NCI-H1105 (cell line): ENCODE data around the gene SLMAP.

ENCODE experiments used
- DNase-seq: peaks from one replicate; lab custom pipeline; 2025; lab: John Stamatoyannopoulos, UW

SLMAP gene

DNA sequence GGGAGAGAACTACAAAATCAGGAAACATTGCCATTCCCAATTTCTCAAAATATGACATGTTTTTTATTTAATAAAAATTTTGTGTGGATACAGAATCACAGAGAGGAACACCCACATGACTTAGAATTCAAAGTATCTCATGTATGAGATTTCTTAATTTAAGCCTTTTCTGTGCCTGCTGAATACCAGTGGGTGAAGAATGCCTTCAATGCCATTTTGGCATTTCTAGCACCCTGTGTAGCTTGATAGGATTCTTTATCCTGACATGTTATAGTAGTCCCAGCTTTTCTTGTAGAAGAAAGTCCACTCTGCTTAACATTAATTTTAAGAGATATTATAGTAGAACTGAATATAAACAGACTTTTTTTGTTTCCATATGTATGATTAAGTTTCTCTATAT is 3.1 kb upstream of the SLMAP start:
- no peak for DNase-seq

DNA sequence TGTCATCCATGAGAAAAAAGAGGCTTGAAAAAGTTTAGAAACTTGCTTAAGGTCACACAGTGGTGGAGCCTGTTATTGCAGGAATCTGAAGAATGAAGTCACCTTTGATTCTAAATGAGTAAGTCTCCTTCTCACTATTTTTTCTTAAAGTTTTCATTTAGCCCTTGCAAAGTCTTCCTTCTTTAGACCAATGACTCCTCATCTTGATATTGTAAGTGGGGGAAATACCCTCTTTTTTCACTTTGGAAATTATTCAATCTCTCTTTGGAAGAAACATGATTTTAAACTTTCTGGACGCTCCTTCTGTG is 787 bp upstream of the SLMAP start:
- DNase-seq: no peak

DNA sequence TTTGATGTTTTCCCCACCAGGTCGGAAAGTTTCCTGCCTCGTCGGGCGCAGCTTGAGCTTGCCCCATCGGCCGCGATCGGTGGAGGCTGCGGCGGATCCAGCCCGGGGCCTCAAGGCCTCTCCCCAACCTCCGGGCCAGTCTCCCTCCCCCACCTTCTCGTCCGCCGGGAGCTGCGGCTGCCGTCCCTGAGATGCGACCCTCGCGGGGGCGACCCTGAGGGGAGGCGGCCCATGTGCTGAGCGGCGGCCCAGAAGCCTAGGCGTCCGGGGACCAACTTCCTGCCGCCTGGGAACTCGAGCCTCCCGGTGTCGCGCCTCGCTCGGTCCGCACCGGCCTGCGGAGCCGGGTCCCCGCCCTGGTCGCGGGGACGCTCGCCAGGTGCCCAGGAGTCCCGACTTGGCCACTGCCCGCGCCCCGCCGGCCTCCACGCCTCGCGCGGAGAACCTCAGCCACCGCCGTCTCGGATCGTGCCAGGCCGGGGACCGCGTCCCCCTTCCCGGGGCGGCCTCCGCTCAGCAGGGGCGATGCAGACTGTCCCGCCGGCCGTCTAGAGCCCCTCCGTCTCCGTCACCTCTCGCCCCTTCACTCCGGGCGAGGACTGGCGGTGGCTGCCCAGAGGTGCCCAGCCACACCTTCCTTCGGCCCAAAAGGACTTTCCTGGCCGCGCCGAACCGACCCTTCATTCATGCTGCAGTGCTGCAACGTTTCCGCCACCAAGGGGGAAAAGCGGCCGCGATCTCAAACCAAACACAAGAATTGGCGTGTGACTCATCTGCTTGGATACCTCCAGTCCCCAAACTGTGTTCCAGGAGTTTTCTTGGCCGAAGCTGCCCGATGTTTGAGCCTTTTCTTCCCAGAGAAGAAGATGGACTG is 656 bp downstream of the SLMAP start:
- DNase-seq: no peak

DNA sequence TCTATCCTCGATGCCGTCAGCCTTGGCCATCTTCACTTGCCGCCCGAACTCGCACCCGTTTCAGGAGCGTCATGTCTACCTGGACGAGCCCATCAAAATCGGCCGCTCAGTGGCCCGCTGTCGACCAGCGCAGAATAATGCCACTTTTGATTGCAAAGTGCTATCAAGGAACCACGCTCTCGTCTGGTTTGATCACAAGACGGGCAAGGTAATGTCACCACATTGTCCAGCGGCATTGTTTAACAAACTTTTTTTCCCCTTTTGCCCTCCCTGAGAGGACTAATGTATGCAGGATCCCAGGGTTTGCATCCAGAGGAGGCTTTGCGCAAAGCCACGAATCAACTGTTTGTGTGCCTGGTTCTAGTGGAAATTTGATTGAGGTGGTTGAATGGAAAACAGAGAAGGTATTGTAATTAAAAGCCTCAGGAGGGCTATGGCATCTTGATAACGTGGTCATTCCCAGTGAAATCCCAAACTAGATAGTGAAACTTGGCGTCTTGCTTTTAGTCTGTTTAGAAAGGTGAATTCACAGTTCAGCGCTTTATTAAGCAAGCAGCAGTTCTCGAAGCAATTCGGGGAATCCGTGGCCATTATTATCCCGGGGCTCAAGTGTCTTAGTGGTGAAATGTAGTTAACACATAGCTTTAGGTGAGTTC is 1.7 kb downstream of the SLMAP start:
- DNase-seq: peak; percentile 4

DNA sequence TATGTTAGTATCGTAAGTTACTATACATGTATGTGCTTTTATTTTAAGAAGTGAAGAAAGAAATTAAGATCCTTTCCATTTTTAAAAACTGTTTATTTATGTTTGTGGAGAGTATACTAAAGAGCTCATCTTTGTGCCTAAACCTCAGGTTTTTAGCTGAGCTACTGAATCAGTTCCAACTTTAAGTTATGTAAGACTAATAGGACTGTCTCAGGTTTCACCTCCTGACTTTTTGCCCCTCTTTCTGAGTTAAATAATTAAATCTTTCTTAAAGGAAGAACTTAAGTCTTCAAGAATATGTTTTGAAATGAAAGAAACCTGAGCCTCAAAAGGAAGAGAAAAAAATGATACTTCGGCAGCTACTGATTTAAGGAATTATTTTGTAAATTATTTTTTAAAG is 2.6 kb downstream of the SLMAP start:
- no peak for DNase-seq

DNA sequence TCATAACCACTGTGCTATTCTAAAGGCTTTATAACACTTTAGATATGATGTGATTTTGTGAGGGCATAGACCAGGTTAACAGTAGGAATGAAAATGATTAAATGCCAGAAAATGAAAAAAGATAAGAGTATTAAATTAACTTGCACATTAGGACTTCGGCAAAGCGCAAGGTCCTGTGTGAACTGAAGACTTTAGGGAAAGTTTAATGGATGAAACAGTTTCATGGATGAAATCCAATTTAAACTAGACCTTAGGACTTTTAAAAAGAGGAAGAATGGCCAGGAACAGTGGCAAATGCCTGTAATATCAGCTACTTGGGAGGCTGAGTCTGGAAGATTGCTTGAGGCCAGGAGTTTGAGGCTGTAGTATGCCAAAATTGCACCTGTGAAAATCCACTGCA is 8.7 kb downstream of the SLMAP start:
- DNase-seq: no peak

DNA sequence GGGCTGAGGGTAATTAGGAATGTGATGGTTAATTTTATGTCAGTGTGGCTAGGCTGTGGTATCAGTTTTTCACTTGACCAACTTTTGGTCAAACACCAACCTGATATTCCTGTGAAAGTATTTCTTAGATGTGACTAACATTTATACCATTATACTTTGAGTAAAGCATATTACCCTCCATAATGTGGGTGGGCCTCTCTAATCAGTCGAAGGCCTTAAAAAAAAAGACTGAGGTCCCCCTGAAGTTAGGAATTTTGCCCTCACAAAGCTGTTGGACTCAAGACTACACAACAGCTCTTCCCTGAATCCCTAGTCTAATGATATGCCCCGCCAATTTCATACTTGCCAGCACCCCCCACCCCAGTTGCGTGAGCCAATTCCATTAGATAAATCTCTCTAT is 12.5 kb downstream of the SLMAP start:
- DNase-seq: no peak

DNA sequence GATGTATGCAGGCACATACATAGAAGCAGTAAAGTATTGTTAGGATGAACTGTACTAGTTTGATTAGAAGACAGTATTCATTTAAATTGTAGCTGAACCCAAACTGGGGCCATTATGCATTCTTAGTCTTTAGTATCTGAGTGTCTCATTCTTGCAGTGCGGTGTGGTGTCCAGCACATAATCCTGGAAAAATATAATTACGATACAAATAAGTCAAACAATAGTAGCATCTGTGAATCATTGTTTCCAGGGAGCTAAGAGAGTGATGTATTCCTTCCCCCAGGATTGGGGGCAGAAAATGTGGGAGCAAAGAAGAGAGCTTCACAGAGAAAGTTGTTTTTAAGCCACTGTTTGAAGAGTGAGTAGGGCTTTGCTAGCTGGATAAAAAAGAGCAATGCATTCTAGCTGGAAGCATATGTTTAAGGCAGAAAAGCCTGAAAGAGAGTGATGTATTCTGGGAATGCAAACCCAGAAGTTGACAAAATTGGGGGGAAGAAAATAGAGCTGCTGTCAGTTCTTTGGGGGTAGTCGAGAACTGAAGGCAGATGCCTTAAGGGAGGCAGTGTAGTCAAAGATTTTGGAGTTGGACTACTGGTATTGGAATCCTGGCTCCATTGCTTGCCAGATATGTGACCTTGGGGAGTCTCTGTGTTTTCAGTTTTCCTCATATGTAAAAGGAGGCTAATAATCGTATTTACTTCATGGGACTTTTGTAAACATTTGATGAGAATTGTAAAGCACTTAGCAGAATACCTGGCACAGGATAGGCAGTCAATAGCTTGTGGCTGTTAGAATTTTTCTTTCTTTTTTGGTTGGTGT is 14.1 kb downstream of the SLMAP start:
- DNase-seq: no peak

DNA sequence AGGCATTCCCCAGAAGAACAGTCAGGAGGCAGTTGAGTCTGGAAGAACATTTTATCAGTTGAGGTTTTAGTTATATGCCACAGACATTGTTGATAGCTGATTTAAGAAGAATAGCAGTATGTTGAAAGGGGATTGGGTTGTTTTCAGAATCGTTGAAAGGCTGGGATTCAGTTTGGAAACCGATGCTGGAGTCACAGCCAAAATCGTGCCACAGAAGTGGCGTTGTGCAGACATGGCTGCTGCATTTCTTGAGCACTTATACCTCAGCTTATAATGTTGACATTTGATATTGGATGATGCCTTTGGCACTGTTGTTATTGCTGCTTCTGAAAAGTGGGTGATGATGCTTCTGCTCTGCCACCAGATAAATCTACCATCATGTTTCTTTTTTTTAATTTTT is 16.1 kb downstream of the SLMAP start:
- no peak for DNase-seq

DNA sequence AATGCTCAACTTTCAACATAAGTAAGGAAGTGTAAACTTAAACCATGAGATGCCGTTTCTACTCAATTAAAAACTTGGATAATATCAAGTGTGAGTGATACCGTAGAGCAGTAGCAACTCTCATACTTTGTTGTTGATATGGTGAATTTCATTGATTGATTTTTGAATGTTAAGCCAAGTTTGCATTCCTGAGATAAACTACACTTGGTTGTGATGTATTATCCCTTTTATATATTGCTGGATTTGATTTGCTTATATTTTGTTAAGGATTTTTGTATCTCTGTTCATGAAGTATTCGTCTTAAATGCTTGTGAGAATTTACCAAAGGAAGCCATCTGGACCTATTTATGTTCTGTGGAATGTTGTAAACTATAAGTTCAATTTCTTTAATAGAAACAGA is 21.7 kb downstream of the SLMAP start:
- no peak for DNase-seq

DNA sequence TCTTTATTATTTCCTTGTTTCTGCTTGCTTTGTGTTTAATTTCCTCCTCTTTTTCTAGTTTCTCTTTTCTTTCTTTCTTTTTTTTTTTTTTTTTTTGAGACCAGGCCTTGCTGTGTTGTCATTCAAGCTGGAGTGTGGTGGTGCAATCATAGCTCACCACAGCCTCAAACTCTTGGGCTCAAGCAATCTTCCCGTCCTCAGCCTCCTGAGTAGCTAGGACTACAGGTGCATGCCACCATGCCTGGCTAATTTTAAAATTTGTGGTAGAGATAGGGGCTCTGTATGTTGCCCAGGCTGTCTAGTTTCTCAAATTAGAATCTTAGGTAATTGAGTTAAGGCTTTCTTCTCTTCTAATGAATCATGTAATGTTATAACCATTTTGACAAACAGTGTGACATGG is 22.4 kb downstream of the SLMAP start:
- DNase-seq: no peak

DNA sequence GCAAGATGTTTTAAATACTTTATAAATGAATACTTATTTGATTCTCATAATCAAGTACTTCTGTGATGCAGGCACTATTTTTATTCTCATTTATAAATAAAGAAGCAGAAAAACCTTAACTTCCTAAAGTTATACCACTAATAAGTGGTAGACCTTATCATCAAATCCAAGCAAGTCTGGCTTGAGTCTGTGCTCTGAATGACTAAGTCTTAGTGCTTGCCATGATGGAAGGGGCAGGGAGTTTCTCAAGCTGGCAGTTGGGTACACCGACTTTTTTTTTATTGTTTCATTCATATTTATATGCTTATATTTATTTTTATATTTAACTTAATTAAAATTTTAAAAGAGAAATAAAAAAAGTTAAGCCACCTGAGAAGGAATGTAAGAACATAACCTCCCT is 23.6 kb downstream of the SLMAP start:
- DNase-seq: no peak

DNA sequence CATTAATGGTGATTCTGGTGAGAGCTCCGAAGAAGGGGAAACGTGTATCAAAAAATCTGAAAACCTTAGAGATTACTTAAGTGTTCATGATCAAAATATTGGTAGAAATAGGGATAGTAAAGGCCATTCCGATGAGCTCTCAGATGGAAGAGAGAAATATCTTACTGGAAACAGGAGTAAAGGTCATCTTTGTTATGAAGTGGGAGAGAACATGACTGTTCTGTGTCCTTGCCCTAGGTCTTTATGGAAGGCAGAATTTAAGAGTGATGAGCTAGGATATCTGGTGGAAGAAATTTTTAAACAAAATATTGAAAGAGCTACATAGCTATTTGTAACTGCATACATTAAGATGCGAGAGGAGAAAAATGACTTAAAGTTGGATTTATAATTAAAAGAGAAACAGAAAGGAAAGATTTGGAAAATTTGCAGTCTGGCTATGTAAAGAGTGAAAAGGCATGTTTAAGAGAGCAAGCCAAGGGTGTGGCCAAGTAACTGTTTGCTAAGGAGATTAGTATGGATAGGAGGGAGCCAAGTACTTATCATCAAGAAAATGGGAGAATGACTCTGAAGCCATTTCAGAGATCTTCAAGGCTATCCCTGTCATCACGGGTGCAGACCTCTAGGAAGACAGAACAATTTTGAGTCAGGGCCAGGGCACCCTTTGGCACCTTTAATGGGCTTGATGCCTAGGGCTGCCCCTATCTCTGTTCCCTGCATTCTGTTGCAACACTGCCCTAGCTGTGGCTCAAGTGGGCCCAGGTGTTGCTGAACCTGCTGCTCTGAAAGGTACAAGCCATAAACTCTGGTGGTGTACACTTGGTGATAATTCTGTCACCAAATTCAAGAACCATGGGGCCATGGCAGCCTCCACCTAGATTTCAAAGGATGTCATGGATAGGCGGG is 27.3 kb downstream of the SLMAP start:
- no peak for DNase-seq

DNA sequence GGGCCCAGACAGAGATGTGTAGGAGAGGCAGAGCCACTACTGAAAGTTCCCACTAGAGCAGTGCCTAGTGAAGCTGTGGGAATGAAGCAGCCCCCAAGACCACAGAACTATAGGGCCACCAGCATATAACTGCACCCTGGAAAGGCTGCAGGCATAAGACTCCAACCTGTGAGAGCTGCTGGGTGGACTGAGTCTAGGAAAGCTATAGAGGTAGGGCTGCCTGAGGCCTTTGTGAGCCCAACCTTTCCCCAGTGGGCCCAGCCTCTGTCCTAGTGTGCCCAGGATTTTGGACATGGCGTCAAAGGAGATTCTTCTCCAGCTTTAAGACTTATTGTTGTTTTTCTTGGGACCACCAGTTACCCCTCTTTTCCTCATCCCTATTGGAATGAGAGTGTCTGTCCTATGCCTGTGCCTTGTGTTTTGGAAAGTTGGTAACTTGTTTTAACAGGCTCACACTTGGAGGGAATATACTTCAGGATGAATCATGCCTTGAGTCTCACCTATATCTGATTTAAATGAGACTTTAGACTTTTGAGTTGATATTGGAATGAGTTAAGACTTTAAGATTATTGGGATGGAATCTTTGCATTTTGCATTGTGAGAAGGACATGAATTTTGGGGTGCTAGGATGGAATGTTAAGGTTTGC is 28.1 kb downstream of the SLMAP start:
- DNase-seq: no peak

DNA sequence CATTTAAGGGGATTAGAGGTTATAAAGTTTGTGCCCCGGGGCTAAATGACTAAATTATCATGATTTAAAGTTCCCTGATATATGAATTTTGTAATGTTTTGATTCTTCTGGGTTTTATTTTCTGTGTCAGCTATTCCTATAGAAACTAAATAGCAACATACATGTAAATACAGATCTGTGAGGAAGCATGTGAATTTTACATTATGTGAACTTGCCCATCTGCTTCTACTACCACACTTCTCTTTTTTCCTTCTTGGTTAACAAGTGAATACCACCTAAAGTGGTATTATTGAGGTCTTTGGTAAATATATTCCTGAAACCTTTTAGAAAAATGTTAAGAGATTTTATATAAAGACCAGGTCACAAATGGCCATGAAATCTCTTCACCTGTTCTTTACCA is 29.3 kb downstream of the SLMAP start:
- no peak for DNase-seq

DNA sequence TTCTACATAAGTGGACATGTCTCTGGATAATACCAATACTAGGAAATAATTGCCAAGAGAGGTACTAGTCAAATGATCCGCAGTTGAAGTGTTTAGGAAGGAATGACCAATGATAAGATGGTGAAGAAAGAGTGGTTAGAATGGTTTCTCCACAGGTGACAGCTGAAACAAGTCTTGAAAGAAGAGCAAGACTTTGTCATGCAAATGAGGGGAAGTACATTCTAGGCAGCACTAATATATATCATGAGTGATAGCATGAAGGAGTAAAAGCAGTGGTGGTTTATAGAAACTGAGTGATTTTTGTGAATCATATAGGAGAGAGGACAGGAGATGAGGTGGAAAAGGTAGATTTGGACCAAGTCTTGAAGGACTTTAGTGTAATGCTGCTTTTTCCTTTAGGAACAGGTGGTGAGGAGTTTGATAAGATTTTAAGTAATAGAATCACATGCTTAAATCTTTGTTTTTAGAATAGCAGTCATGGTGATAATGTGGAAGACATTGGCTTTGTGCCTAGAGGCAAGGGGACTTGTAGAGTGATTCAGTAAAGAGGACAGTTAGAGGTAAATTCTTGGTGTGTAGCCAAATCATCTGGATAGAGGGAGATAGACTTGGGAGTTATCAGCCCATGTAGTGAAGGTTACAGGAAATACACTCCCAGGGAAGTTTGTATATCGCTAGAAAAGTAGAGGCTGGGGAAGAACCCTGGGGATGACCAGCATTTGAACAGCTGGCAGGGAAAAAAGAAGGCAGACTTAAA is 31.9 kb downstream of the SLMAP start:
- DNase-seq: no peak

DNA sequence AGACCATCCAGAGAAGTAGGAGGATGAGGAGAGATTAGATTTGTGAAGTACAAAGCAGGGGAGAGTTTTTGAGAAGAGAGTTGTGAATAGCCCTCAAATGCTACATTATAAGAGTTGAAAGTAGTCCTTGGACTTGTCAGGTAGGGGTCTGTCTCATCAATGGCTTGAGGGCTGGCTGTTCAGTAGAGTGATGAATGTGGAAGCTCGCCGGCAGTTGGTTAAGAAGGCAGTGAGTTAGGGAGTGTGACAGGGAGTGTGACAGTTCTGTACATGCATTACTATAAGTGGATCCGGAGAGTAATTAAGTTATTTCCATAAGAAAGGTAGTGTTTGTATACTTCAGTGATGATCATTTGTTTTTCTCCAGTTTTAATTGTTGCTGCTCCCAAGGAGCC is 32.5 kb downstream of the SLMAP start:
- DNase-seq: no peak

DNA sequence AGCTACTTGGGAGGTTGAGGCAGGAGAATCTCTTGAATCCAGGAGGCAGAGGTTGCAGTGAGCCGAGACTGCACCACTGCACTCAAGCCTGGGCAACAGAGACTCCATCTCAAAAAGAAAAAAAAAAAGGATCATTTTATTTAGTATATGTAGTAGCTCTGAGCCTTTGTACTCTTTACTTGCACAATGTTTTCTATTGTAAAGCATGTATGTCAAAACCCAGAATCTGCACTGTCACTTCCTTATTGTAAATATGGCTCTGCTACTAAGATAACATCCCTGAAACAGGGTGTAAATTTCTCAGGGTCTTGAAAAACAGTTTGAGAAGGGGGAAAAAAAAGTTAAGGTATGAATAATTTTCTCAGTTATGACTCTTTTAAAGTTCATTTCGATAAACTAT is 35.1 kb downstream of the SLMAP start:
- no peak for DNase-seq

DNA sequence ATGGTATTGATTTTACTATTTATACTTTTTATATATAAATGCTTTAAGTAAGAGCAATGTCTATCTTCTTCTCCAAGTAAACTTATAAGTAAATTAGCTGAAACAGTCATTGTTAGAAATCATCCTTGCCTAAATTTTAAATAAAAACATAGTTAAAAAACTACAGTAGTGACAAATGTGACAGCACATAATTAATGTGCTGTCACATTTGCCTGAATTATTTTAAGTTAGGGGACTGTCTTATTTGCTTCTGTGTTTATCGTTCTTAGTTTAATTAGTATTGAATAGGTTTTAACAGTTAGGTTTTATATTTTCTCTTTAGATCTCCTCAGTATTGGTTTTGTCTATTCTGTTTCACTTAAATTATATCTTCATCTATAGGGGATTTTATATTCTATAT is 36.1 kb downstream of the SLMAP start:
- no peak for DNase-seq

DNA sequence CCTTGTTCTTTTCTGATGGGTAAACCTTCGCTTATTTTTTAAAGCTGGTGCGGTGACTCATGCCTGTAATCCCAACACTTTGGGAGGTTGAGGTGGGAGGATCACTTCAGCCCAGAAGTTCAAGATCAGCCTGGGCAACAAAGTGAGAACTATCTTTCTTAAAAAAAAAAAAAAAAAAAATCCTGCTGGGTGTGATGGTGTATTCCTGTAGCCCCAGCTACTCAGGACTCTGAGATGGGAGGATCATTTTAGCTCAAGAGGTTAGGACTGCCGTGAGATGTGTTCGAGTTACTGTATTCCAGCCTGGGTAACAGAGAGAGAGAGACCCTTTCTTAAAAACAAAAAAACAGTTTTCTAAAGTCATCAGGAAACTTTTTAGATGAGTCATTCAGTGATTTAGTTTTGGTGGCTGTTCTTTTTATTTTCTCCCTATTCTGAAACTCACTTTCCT is 37.7 kb downstream of the SLMAP start:
- DNase-seq: no peak

DNA sequence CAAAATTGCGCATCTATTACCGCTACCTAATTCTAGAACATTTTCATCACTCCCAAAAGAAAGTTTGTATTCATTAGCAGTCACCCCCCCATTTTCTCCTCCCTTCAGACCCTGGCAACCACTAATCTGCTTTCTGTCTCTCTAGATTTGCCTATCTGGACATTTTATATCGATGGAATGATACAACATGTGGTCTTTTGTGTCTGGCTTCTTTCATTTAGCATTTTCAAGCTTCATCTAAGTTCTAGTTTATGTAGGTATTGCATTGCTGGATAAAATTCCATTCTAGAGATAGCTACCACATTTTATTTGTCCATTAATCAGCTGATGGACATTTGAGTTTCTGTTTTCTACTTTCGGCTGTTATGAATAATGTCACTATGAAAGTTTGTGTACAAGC is 38.4 kb downstream of the SLMAP start:
- no peak for DNase-seq
